ENCODE measurements around the gene FMO5.
"Not testable (repeated sequence)": the region's sequence is repeated elsewhere in the genome, so short reads cannot be mapped to it uniquely, and the experiment has no call there.

FMO5 gene

GRCh38 chr1:147240131-147240721, 15.1 kb upstream of the FMO5 start:
- DNase-seq = not testable (repeated sequence)

DNA sequence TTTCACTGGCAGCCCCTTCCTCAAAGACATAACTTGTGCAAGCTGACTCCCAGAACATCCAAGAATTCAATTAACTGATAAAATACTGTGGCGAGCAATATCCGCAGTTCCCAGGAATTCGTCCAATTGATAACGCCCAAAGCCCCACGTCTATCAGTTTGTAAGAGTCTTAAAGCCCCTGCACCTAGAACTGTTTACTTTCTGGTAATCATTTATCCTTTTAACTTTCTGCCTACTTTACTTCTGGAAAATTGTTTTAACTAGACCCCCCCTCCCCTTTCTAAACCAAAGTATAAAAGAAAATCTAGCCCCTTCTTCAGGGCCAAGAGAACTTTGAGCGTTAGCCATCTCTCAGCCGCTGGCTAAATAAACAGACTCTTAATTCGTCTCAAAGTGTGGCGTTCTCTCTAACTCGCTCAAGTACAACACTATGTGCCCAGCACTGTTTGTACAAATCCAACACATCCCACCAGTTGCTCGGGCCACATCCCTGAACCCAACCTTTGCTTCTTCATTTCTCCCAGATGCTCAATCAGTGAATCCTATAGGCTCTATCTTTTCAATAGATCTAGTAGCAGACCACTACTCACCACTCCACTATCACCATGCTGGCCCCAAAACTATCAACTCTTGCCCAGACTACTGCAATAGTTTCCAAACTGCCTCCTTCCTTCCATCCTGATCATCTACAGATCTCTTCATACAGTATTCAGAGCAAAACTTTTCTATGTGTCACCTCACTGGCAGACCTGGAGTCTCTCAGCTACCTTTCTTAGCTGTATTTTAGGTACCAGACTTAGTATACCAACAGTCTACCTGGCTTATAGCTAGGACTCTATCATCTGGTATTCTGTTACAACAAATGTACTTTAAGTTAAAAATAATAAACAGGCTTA, 14.0 kb upstream of the FMO5 start:
- no peak for DNase-seq

- no peak for DNase-seq
These were observed 13.1 kb upstream of the FMO5 start for GRCh38 chr1:147238053-147238902.

- no peak for DNase-seq
These were observed 12.0 kb upstream of the FMO5 start for GRCh38 chr1:147236959-147237791.

DNA sequence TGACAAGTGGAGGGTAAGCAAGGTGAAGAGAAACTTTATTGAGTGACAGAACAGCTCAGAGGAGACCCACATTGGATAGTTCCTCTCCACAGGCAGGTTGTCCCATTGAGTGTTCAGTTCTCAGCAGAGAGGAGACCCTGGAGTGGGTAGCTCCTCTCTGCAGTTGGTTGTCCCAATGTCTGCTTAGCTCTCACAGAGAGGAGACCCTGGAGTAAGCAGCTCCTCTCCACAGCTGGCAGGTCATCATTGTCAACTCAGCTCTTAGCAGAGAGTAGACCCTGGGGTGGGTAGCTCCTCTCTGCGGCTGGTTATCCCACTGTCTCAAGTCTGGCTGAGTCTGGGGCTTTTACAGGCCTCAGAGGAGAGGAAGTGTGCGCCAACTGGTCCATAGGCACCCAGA, 11.3 kb upstream of the FMO5 start:
- DNase-seq = no peak

- no peak for DNase-seq
These were observed 10.7 kb upstream of the FMO5 start for GRCh38 chr1:147235822-147236221.

DNA sequence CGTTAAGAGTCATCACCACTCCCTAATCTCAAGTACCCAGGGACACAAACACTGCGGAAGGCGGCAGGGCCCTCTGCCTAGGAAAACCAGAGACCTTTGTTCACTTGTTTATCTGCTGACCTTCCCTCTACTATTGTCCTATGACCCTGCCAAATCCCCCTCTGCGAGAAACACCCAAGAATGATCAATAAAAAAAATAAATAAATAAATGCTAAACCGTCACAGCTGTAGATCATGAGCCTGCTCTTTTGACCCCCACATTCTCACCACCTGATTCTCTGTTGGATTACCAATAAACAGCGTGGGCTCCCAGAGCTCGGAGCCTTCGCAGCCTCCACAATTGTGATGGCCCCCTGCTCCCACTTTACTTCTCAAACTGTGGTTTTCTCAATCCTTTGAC, 8.8 kb upstream of the FMO5 start:
- DNase-seq = not testable (repeated sequence)

DNA sequence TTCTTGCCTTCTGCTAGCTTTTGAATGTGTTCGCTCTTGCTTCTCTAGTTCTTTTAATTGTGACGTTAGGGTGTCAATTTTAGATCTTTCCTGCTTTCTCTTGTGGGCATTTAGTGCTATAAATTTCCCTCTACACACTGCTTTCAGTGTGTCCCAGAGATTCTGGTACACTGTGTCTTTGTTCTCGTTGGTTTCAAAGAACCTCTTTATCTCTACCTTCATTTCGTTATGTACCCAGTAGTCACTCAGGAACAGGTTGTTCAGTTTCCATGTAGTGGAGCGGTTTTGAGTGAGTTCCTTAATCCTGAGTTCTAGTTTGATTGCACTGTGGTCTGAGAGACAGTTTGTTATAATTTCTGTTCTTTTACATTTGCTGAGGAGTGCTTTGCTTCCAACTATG, 5.9 kb upstream of the FMO5 start:
- DNase-seq = not testable (repeated sequence)

- DNase-seq = no peak
These were observed 1.2 kb downstream of the FMO5 start for GRCh38 chr1:147223740-147224615.

DNA sequence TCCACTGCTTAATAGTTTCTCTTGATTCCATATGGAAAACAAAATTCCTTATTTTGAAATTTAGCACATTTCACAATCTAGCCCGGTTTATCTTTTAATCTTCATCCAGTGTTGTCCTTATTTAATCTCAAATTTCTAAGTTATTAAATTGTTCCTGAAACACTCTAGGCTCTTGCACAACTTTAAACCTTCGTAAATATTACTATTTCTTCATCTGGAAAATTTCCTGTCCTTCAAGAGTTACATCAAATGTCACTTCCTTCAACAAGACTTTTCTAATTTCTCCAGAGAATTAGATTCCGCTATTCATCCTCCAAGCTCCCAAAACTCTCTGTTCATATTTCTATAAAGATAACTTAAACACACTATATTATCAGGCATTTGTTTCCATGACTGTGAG, 6.5 kb downstream of the FMO5 start:
- no peak for DNase-seq

DNA sequence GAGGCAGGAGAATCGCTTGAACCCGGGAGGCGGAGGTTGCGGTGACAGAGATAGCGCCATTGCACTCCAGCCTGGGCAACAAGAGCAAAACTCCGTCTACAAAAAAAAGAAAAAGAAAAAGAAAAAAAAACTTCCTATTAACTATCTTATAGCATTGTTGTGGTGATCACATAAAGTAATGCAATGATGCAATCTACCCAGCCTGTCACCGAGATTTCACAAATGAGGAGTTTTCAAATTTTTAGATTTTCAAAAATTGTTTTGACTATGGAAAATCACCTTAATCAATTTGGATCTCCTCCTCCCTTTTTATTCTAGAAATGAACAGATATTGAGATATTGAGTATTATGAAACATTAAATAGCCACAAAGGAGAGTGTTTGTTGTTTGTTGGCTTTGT, 8.0 kb downstream of the FMO5 start:
- no peak for DNase-seq

- no peak for DNase-seq
These were observed 9.0 kb downstream of the FMO5 start for GRCh38 chr1:147216124-147216523.

DNA sequence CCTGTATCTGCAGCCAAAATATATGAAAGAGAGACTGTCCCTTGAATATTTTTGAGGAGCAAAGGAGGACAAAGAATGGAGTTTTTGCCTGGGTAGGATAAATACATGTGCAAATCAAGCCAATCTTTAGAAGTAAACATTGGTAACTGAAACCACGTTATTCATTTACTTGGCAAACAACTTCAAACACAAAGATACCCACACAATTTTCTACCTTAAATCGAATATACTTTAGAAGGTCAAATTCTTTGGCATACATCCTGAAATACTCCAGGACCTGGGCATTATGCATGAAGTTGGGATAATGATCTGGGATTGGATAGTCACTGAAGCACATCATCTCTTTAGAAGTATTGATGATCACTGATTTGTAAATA, 9.6 kb downstream of the FMO5 start:
- DNase-seq = no peak

DNA sequence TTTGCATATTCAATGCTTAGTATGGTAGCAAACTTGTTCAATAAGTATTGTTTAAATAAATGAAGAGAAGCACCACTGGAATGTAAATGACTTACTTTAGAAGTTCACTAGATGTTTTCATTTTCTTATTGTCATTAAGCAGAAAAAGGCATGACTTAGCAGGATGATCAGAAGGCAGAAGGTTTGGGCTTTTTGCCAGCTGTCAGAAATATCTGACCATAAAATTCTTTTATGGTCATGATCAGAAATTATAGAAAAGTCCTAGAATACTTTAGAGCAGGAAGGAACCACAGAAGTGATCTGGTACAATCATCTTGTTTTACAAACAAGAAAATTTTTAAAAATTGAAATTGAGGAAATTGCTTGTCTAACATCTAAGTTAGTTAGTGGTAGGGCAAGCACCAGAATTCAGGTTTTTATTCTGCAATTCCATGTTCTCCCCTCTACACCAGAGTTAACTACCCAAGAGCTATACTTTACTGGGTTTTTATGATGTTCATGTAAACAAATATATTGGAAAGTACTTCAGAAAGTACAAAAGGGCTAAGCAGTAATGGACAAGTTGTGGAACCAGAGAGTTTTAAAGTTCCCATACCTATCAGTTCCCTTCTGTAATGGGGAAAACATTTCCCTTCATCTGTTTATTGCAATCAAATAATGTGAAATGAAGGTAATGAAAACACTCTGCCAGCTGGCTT, 10.1 kb downstream of the FMO5 start:
- no peak for DNase-seq

- no peak for DNase-seq
These were observed 10.8 kb downstream of the FMO5 start for GRCh38 chr1:147214325-147214724.

DNA sequence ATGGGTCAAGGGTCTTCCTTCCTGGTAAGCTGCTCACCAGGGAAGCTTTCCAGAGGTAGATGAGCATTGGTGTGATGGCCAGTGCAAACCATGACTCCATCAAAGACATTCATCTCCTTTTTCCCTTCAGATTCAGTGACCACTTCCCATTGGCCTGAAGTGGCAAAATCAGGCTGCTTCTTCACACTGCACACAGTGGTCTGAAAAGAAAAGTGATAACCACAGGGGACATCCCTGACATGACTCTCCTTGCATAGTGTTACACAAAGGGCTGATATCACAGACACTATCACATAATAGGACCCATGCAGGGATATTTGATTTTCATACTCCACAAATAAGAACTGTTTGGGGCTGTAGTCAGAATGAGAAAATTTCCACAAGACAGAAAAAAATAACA, 11.9 kb downstream of the FMO5 start:
- no peak for DNase-seq

GRCh38 chr1:147211577-147211976, 13.6 kb downstream of the FMO5 start:
- no peak for DNase-seq

GRCh38 chr1:147210987-147211386, 14.2 kb downstream of the FMO5 start:
- no peak for DNase-seq
